PC-3 (cell line): ENCODE measurements around the gene SLC6A11. TPM values are rescaled to one million over a fixed set of nuclear protein-coding genes. Genes with fewer than 3 reads are reported as not detected.

Experiments used
- ATAC-seq: fragments of 200-7000 bp; cut with Tn5 transposase; 2 replicates; pipeline ENCODE4 v1.9.1; 2020; ENCODE audit warnings: mild to moderate bottlenecking, moderate library complexity
- BruUV-seq: library from RNA; stranded (reverse); fragments of 400-500 nt; replicated peaks from 2 replicates; lab custom pipeline; 2021; lab: Mats Ljungman, UMichigan
- CTCF ChIA-PET: fragments of 300-600 bp; sonication (Branson Sonifier 250); formaldehyde crosslinking; loops from one replicate; lab custom pipeline; 2022; ENCODE audit warnings: antibody characterized with exemption; lab: Charles Lee
- POLR2A ChIA-PET: fragments of 300-600 bp; sonication (Branson Sonifier 250); formaldehyde crosslinking; loops from one replicate; lab custom pipeline; 2022; ENCODE audit warnings: antibody characterized with exemption; ENCODE audit not compliant: unreplicated experiment; lab: Charles Lee
- DNase-seq: peaks from one replicate; pipeline ENCODE4 v3.0.0-alpha.2; 2015
- H2AFZ ChIP-seq: fragments of 300-600 bp; sonication (generic); 2 replicates; pipeline ENCODE4 v1.6.0; 2016; ENCODE audit warnings: antibody characterized with exemption, low read length
- H3F3A ChIP-seq: fragments of 300-600 bp; sonication (generic); one replicate; pipeline ENCODE4 v1.6.0; 2017; ENCODE audit warnings: antibody characterized with exemption, low read length, control low read depth, mild to moderate bottlenecking; ENCODE audit not compliant: unreplicated experiment
- H3K27ac ChIP-seq: fragments of 300-600 bp; sonication (generic); 2 replicates; pipeline ENCODE4 v1.5.1; 2016; ENCODE audit warnings: mild to moderate bottlenecking, low read length
- H3K27me3 ChIP-seq: fragments of 300-600 bp; sonication (generic); 2 replicates; pipeline ENCODE4 v1.6.1; 2016; ENCODE audit warnings: low read length, mixed read lengths
- H3K36me3 ChIP-seq: fragments of 300-600 bp; sonication (generic); 2 replicates; pipeline ENCODE4 v1.6.1; 2016; ENCODE audit warnings: low read depth, mixed run types, low read length, mixed read lengths
- H3K4me1 ChIP-seq: fragments of 300-600 bp; sonication (generic); 2 replicates; pipeline ENCODE4 v1.5.1; 2016; ENCODE audit warnings: low read length; ENCODE audit not compliant: insufficient read depth
- H3K4me2 ChIP-seq: fragments of 300-600 bp; sonication (generic); 2 replicates; pipeline ENCODE4 v1.6.0; 2016; ENCODE audit warnings: low read length
- H3K4me3 ChIP-seq: fragments of 300-600 bp; sonication (generic); 2 replicates; pipeline ENCODE4 v1.5.1; 2016; ENCODE audit warnings: mild to moderate bottlenecking, low read length, mixed read lengths
- H3K79me2 ChIP-seq: fragments of 300-600 bp; sonication (generic); 2 replicates; pipeline ENCODE4 v1.6.1; 2017; ENCODE audit warnings: low read length, mixed read lengths
- H3K9ac ChIP-seq: fragments of 300-600 bp; sonication (generic); 2 replicates; pipeline ENCODE4 v1.6.0; 2016; ENCODE audit warnings: mild to moderate bottlenecking, low read length
- H3K9me2 ChIP-seq: fragments of 300-600 bp; sonication (generic); replicated peaks from 2 replicates; pipeline ENCODE4 v1.6.1; 2016; ENCODE audit warnings: mixed run types, low read length, mixed read lengths
- H3K9me3 ChIP-seq: fragments of 300-600 bp; sonication (generic); 2 replicates; pipeline ENCODE4 v1.6.1; 2016; ENCODE audit warnings: low read length, mixed read lengths
- H4K20me1 ChIP-seq: fragments of 300-600 bp; sonication (generic); 2 replicates; pipeline ENCODE4 v1.6.1; 2016; ENCODE audit warnings: low read length, mixed read lengths
- EZH2 ChIP-seq: fragments of 300-600 bp; sonication (generic); IDR thresholded peaks from one replicate; pipeline ENCODE4 v1.6.1; 2017; ENCODE audit warnings: antibody characterized with exemption, mild to moderate bottlenecking, low read length; ENCODE audit not compliant: unreplicated experiment
- EZH2phosphoT487 ChIP-seq: fragments of 300-600 bp; sonication (generic); IDR thresholded peaks from 2 replicates; pipeline ENCODE4 v1.6.1; 2018; ENCODE audit warnings: mild to moderate bottlenecking, antibody characterized with exemption, low read length, borderline replicate concordance
- intact Hi-C: fragments of 100-400 bp; cut with micrococcal nuclease; formaldehyde crosslinking; loops from 2 replicates; pipeline ENCODE4 v1.9.0; 2023
- total RNA-seq: library from RNA; depleted of rRNA; stranded (reverse); fragments of >200 nt; gene quantifications from 2 replicates; pipeline ENCODE4 v1.2.3, GENCODE V29; 2014
- TF ChIP-seq, protein P1 (sequence below): fragments of 300-600 bp; sonication (generic); conservative IDR thresholded peaks from 2 replicates; pipeline ENCODE4 v1.5.1; 2017; ENCODE audit warnings: antibody characterized with exemption, low read depth, mild to moderate bottlenecking, low read length

Gene SLC6A11
- total RNA-seq, 1 experiment from 2014 or later = 34.0 TPM

DNA sequence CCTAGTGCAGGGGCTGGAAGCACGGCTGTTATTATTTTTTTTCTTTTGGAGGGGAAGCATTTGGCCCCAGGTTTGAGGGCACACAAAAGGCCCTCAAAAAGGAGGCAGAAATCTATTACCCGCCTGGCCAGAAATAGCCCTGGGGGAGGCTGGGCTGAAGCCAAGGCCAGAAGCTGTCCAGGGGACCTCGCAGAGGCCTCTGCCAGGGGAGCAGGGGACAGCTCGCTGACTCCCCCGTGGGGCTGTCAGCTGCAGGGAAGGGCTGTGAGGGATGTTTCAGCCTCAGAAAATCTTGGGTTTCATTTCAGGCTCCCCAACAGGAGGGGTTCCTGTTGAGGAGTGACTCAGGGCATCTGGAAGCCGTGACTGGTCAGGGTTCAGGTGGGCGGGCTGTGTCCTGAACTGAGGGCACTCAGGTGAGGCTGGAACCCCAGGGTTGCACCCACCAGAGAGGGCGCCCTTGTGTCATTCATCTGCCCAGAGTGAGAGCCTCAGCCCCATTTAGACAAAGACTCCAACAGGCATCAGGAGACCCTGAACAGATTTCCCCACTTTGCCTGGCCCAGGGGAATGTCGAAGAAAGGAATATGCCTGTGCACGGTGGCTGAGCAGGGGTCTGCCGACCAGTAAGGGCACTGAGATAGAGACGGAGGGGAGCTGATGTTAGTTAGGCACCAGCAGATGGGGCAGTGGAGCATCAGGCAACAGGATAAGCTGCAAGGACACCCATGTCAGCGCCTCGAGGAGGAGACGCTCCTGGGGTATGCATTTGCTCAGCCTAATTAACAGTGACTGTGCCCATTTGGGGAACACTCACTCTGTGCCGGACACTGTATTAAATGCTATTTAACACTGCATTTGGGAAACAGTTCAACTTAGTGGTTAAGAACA is 43.5 kb upstream of the SLC6A11 start:
- H3K9ac ChIP-seq = no peak overlapping the region
- TF ChIP-seq EZH2 = no peak
- TF ChIP-seq, protein P1, sequence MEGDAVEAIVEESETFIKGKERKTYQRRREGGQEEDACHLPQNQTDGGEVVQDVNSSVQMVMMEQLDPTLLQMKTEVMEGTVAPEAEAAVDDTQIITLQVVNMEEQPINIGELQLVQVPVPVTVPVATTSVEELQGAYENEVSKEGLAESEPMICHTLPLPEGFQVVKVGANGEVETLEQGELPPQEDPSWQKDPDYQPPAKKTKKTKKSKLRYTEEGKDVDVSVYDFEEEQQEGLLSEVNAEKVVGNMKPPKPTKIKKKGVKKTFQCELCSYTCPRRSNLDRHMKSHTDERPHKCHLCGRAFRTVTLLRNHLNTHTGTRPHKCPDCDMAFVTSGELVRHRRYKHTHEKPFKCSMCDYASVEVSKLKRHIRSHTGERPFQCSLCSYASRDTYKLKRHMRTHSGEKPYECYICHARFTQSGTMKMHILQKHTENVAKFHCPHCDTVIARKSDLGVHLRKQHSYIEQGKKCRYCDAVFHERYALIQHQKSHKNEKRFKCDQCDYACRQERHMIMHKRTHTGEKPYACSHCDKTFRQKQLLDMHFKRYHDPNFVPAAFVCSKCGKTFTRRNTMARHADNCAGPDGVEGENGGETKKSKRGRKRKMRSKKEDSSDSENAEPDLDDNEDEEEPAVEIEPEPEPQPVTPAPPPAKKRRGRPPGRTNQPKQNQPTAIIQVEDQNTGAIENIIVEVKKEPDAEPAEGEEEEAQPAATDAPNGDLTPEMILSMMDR = peak; percentile 99
- H3F3A ChIP-seq = no peaks in the 10 kb centered on the region
- peak; percentile 67 for DNase-seq
- no peaks in the 10 kb centered on the region for H3K36me3 ChIP-seq
- intact Hi-C loops = loop anchor here (1.0 kb wide), 2 partner anchors 111 to 170 kb away; no protein-coding TSS in a partner anchor
- no peaks in the 10 kb centered on the region for H4K20me1 ChIP-seq
- peak overlapping the region; percentile 62 for H2AFZ ChIP-seq
- BruUV-seq = no TSS peak
- peak overlapping the region; percentile 54 for H3K4me2 ChIP-seq
- no peaks in the 10 kb centered on the region for H3K79me2 ChIP-seq
- peaks cover 11% of the 10 kb centered on the region for H3K4me1 ChIP-seq
- H3K9me3 ChIP-seq = no peaks in the 10 kb centered on the region
- ChIA-PET POLR2A (interaction anchor here (0.8 kb wide), 1 partner anchor 44 kb away, joined by 3 read pairs; the partner anchor contains the start of gene SLC6A11), CTCF (interaction anchor here (0.6 to 1.7 kb wide), 11 partner anchors 9 to 169 kb away, joined by 3 to 8 read pairs (median 4); no protein-coding TSS in a partner anchor)
- no peak overlapping the region for H3K4me3 ChIP-seq
- no peaks in the 10 kb centered on the region for H3K27me3 ChIP-seq
- peak; percentile 85 for ATAC-seq
- no peaks in the 10 kb centered on the region for H3K9me2 ChIP-seq
- no peak overlapping the region for H3K27ac ChIP-seq

DNA sequence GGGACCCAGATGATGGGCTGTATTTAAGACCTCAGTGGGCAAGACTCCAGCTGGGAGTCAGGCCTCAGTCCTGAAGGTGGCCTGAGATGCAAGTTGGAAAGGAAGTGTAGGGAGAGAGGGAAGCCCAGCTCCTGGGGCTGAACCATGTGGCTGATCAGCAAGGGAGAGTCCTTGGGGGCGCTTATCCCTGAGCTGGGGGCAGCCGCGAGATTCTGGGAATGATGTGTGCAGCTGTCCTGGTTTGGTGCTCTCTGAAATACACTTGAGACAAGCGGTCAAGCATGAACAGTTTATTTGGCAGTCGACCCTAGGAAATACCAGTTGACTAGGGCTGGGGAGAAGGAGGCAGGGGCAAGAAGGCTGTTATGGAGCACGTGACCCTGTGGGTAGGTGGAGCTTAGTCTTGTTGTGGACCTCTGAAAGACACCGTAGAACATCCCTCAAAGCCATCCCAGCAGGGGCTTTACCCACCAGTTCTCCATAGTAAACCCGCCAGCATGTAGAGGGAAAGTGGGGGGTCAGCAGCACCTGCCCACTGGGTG is 41.8 kb upstream of the SLC6A11 start:
- H3K4me2 ChIP-seq = no peak overlapping the region
- H3K27me3 ChIP-seq = no peaks in the 10 kb centered on the region
- no peak for DNase-seq
- no peak overlapping the region for H3K27ac ChIP-seq
- no peak for ATAC-seq
- TF ChIP-seq EZH2phosphoT487 (no peak), EZH2 (no peak)
- TF ChIP-seq, protein P1 = no peak
- H3K9ac ChIP-seq = no peak overlapping the region
- no peaks in the 10 kb centered on the region for H3K9me3 ChIP-seq
- POLR2A ChIA-PET = no interaction called here
- H3K4me1 ChIP-seq = peaks cover 12% of the 10 kb centered on the region
- no peak overlapping the region for H3K4me3 ChIP-seq
- intact Hi-C loops = no loop called here
- no peaks in the 10 kb centered on the region for H3K9me2 ChIP-seq
- no peaks in the 10 kb centered on the region for H3K36me3 ChIP-seq
- no TSS peak for BruUV-seq
- no peaks in the 10 kb centered on the region for H3K79me2 ChIP-seq
- CTCF ChIA-PET = no interaction called here
- H4K20me1 ChIP-seq = no peaks in the 10 kb centered on the region
- no peaks in the 10 kb centered on the region for H3F3A ChIP-seq
- no peak overlapping the region for H2AFZ ChIP-seq
